ENCODE data around the gene KIF5A. TPM values are rescaled to one million over a fixed set of nuclear protein-coding genes. Genes with fewer than 3 reads are reported as not detected.

The KIF5A gene
- total and polyA plus RNA-seq, 2 experiments from 2014 or later: 0.11 to 0.36 TPM

DNA sequence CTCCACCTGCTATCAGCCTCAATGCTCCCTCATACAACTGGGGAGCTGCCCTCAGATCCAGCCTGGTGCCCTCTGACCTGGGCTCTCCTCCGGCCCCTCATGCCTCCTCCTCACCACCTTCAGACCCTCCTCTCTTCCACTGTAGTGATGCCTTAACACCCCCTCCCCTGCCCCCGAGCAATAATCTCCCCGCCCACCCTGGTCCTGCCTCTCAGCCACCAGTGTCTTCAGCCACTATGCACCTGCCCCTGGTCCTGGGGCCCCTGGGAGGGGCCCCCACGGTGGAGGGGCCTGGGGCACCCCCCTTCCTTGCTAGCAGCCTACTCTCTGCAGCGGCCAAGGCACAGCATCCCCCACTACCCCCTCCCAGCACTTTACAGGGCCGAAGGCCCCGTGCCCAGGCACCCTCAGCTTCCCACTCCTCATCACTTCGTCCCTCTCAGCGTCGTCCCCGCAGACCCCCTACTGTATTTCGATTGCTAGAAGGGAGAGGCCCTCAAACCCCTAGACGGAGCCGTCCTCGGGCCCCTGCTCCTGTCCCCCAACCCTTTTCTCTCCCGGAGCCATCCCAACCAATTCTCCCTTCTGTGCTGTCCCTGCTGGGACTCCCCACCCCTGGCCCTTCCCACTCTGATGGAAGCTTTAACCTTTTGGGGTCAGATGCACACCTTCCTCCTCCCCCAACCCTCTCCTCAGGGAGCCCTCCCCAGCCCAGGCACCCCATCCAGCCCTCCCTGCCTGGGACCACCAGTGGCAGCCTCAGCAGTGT is 24.0 kb upstream of the KIF5A start:
- no peak for DNase-seq (ENCODE audit: low read depth in 1 of 2, low spot score in 1 of 2)
- H3K27me3 ChIP-seq: no peaks in the 10 kb centered on the region
- no peaks in the 10 kb centered on the region for H3K9me3 ChIP-seq (ENCODE audit: low read depth)
- peaks cover 25% of the 10 kb centered on the region for H3K4me1 ChIP-seq (ENCODE audit: low read depth)
- peaks cover 30% of the 10 kb centered on the region for H3K36me3 ChIP-seq
- no peak overlapping the region for H3K4me3 ChIP-seq
- H3K27ac ChIP-seq: no peak overlapping the region
- TF ChIP-seq, protein P1, sequence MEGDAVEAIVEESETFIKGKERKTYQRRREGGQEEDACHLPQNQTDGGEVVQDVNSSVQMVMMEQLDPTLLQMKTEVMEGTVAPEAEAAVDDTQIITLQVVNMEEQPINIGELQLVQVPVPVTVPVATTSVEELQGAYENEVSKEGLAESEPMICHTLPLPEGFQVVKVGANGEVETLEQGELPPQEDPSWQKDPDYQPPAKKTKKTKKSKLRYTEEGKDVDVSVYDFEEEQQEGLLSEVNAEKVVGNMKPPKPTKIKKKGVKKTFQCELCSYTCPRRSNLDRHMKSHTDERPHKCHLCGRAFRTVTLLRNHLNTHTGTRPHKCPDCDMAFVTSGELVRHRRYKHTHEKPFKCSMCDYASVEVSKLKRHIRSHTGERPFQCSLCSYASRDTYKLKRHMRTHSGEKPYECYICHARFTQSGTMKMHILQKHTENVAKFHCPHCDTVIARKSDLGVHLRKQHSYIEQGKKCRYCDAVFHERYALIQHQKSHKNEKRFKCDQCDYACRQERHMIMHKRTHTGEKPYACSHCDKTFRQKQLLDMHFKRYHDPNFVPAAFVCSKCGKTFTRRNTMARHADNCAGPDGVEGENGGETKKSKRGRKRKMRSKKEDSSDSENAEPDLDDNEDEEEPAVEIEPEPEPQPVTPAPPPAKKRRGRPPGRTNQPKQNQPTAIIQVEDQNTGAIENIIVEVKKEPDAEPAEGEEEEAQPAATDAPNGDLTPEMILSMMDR (IDR thresholded peaks at IDR 0.05; ENCODE audit: low read depth, low read length): no peak

DNA sequence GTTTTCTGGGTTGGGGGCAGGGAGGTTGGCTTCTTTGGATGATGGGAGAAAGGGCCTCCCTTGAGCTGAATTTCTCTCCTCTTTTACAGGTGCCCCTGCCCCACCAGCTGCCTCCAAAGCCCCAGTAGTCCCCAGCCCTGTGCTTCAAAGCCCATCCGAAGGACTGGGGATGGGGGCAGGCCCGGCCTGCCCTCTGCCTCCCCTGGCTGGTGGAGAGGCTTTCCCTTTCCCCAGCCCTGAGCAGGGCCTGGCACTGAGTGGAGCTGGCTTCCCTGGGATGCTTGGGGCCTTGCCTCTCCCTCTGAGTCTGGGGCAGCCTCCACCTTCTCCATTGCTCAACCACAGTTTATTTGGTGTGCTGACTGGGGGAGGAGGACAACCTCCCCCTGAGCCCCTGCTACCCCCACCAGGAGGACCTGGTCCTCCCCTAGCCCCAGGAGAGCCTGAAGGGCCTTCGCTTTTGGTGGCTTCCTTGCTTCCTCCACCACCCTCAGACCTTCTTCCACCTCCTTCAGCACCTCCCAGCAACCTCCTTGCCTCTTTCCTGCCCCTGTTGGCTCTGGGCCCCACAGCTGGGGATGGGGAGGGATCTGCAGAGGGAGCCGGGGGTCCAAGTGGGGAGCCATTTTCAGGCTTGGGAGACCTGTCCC is 23.2 kb upstream of the KIF5A start:
- Histone ChIP-seq H3K4me3 (no peak overlapping the region), H3K4me1 (ENCODE audit: low read depth) (peaks cover 18% of the 10 kb centered on the region), H3K27ac (no peak overlapping the region), H3K36me3 (peaks cover 35% of the 10 kb centered on the region), H3K27me3 (no peaks in the 10 kb centered on the region), H3K9me3 (ENCODE audit: low read depth) (no peaks in the 10 kb centered on the region)
- no peak for DNase-seq (ENCODE audit: low read depth in 1 of 2, low spot score in 1 of 2)
- TF ChIP-seq, protein P1 (IDR thresholded peaks at IDR 0.05; ENCODE audit: low read depth, low read length): no peak

DNA sequence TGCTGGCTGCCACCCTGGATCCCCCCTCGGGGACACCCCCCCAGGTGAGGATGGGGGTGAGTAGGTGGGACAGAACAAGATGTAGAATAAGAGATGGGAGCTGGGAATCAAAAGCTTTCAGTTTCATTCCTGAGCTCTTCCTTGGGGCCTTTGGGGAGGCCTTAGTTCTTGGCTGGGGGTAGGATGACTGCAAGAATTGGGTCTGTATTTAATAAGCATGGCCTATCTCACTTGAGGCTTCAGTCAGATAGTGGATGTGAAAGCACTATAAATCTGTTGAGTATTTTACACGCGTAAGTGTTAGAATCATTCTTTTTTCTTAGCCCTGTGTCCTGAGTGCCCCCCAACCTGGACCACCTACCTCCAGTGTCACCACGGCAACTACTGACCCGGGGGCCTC is 22.7 kb upstream of the KIF5A start:
- Histone ChIP-seq H3K27ac (no peak overlapping the region), H3K27me3 (no peaks in the 10 kb centered on the region), H3K4me3 (no peak overlapping the region), H3K36me3 (peaks cover 40% of the 10 kb centered on the region), H3K9me3 (ENCODE audit: low read depth) (no peaks in the 10 kb centered on the region), H3K4me1 (ENCODE audit: low read depth) (peaks cover 14% of the 10 kb centered on the region)
- TF ChIP-seq, protein P1 (IDR thresholded peaks at IDR 0.05; ENCODE audit: low read depth, low read length): no peak
- no peak for DNase-seq (ENCODE audit: low read depth in 1 of 2, low spot score in 1 of 2)

DNA sequence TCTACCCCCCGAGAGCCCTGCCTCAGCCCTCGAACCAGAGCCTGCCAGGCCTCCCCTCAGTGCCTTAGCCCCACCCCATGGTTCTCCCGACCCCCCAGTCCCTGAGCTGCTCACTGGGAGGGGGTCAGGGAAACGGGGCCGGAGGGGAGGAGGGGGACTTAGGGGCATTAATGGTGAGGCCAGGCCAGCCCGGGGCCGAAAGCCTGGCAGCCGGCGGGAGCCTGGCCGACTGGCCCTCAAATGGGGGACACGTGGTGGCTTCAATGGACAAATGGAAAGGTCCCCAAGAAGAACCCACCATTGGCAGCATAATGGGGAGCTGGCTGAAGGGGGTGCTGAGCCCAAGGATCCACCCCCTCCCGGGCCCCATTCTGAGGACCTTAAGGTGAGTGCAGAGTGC is 21.7 kb upstream of the KIF5A start:
- TF ChIP-seq, protein P1 (IDR thresholded peaks at IDR 0.05; ENCODE audit: low read depth, low read length): no peak
- no peak for DNase-seq (ENCODE audit: low read depth in 1 of 2, low spot score in 1 of 2)
- Histone ChIP-seq H3K4me3 (no peak overlapping the region), H3K27ac (no peak overlapping the region), H3K9me3 (ENCODE audit: low read depth) (no peaks in the 10 kb centered on the region), H3K27me3 (no peaks in the 10 kb centered on the region), H3K4me1 (ENCODE audit: low read depth) (peaks cover 14% of the 10 kb centered on the region), H3K36me3 (peaks cover 50% of the 10 kb centered on the region)

DNA sequence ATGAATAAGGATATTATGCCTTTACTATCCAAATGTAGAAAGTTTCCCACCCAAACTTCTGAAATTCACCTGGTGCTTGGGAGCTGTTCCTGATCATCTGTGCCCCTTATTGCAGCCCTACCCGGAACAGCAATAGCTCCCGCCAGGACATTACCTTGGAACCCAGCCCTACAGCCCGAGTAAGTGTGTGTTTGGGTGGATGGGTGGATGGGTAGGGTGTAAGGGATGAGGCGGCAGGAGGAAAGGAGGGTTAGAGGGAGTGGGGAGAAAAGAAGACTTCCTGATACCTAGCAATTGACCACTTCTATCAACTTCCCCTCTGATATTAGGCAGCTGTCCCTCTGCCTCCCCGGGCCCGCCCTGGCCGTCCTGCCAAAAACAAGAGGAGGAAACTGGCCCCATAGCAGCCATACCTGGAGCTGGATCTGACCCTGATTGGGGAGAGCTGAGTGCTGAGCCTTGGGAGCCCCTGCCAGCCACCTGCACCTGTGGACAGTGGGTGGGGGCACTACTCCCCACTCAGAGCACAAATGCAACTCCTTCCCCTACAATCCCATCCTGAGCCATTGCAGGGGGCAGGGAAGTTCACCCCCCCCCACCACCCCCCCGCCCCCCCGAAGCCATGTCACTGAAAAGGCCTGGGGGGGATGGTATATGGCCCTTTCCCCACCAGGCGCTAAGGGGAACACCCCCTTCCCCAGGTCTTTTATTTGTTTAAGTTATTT is 20.9 kb upstream of the KIF5A start:
- no peaks in the 10 kb centered on the region for H3K27me3 ChIP-seq
- TF ChIP-seq, protein P1 (IDR thresholded peaks at IDR 0.05; ENCODE audit: low read depth, low read length): no peak
- no peaks in the 10 kb centered on the region for H3K9me3 ChIP-seq (ENCODE audit: low read depth)
- peaks cover 10% of the 10 kb centered on the region for H3K4me1 ChIP-seq (ENCODE audit: low read depth)
- no peak for DNase-seq (ENCODE audit: low read depth in 1 of 2, low spot score in 1 of 2)
- peak overlapping the region; percentile 48 for H3K27ac ChIP-seq
- peaks cover 55% of the 10 kb centered on the region for H3K36me3 ChIP-seq
- no peak overlapping the region for H3K4me3 ChIP-seq

Measured in cardiac muscle cell (in vitro differentiated cells and primary cell).